ENCODE results near the gene PITPNC1. TPM values are rescaled to one million over a fixed set of nuclear protein-coding genes. Genes with fewer than 3 reads are reported as not detected.

PITPNC1 gene
- total and polyA plus RNA-seq, 2 donors (not counting 3 experiments of a cell fraction or from before 2014, with no cell fraction given) = 2.4 to 9.6 TPM

GRCh38 chr17:67534941-67535340, 157.9 kb downstream of the PITPNC1 start:
- intact Hi-C loops (cut with micrococcal nuclease) = no loop called here
- no peaks in the 10 kb centered on the region for H3K9me1 ChIP-seq (replicated peaks; ENCODE audit: control insufficient read depth, extremely low read depth, insufficient read depth, low read length)

More at GRCh38 chr17:67534941-67535340, 157.9 kb downstream of the PITPNC1 start:
- H3K4me1 ChIP-seq (ENCODE audit: control insufficient read depth, extremely low read depth, insufficient read depth, low read length) = peaks cover 2% of the 10 kb centered on the region
- no peak overlapping the region for H3K27ac ChIP-seq (ENCODE audit: insufficient read depth, low read depth, low read length)
- no peaks in the 10 kb centered on the region for H3K9me3 ChIP-seq (replicated peaks; ENCODE audit: control insufficient read depth, insufficient read depth, low read length)
- BruUV-seq (replicated peaks) = no TSS peak
- no peak overlapping the region for H3K4me3 ChIP-seq (replicated peaks in 1 of 3; ENCODE audit: insufficient read depth in 1 of 3, low read depth in 1 of 3, low read length in 3 of 3)
- H3K4me2 ChIP-seq (ENCODE audit: insufficient read depth, low read length) = no peak overlapping the region
- DNase-seq (ENCODE audit: low read depth, low spot score) (peak; percentile 8), FAIRE-seq (no peak)
- dilution Hi-C loops (cut with MboI; ENCODE audit: extremely low pct_ligation_motif_present, low sequenced_read_pairs) = no loop called here
- no peaks in the 10 kb centered on the region for H3K36me3 ChIP-seq (ENCODE audit: control insufficient read depth in 2 of 2, extremely low read depth in 1 of 2, insufficient read depth in 2 of 2, low read length in 2 of 2)
- H3K9ac ChIP-seq (replicated peaks; ENCODE audit: extremely low read depth, insufficient read depth, low read length) = no peak overlapping the region
- H4K20me1 ChIP-seq (replicated peaks; ENCODE audit: control insufficient read depth, extremely low read depth, insufficient read depth, low read length) = no peaks in the 10 kb centered on the region
- H3K27me3 ChIP-seq (ENCODE audit: control insufficient read depth in 2 of 2, insufficient read depth in 2 of 2, low read length in 2 of 2) = no peaks in the 10 kb centered on the region
- H2AFZ ChIP-seq (ENCODE audit: low read depth, low read length) = no peak overlapping the region
- ChIA-PET POLR2A (no interaction called here), CTCF (interaction anchor here (0.8 to 2.4 kb wide), 7 partner anchors 10 to 148 kb away, joined by 3 to 12 read pairs (median 3); no protein-coding TSS in a partner anchor)
- TF ChIP-seq POLR2AphosphoS5 (IDR thresholded peaks at IDR 0.05; ENCODE audit: insufficient read depth, low read depth, low read length) (no peak), CTCF (IDR thresholded peaks at IDR 0.05; ENCODE audit: extremely low read depth in 1 of 2, insufficient read depth in 1 of 2, low read depth in 1 of 2, low read length in 2 of 2) (no peak), EZH2 (IDR thresholded peaks at IDR 0.05; ENCODE audit: borderline replicate concordance, low read depth, low read length, severe bottlenecking) (no peak), POLR2A (IDR thresholded peaks at IDR 0.05; ENCODE audit: low read depth, low read length) (no peak), MYC (IDR thresholded peaks at IDR 0.05; ENCODE audit: low read depth, low read length) (no peak), FOS (IDR thresholded peaks at IDR 0.05; ENCODE audit: borderline replicate concordance, insufficient read depth, low read length) (no peak), GATA2 (IDR thresholded peaks at IDR 0.05; ENCODE audit: insufficient read depth, insufficient read length, low read depth, low read length) (no peak), JUN (IDR thresholded peaks at IDR 0.05; ENCODE audit: borderline replicate concordance, insufficient read depth, insufficient read length, low read depth) (no peak)
- TF ChIP-seq, protein P1, sequence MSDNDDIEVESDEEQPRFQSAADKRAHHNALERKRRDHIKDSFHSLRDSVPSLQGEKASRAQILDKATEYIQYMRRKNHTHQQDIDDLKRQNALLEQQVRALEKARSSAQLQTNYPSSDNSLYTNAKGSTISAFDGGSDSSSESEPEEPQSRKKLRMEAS (IDR thresholded peaks at IDR 0.05; ENCODE audit: insufficient read depth, insufficient read length) = no peak
- no peaks in the 10 kb centered on the region for H3K79me2 ChIP-seq (ENCODE audit: control insufficient read depth, insufficient read depth, low read length)

Data from endothelial cell of umbilical vein (primary cell).